Large intestine (tissue), 3 donors: ENCODE measurements around the gene MYH15. TPM values are rescaled to one million over a fixed set of nuclear protein-coding genes. Genes with fewer than 3 reads are reported as not detected.

ENCODE experiments used
- DNase-seq, 2 donors: peaks; one replicate each; pipeline versions ENCODE4 v3.0.0 to v3.0.0-alpha.2; 2013
- H3K27ac ChIP-seq: one replicate; pipeline ENCODE4 v1.5.1; 2013; ENCODE audit warnings: low read length
- H3K27me3 ChIP-seq: 2 replicates; pipeline ENCODE4 v1.6.1; 2013; ENCODE audit warnings: low read length; ENCODE audit not compliant: control insufficient read depth, insufficient read depth
- H3K36me3 ChIP-seq: 2 replicates; pipeline ENCODE4 v1.6.1; 2013; ENCODE audit warnings: low read length; ENCODE audit not compliant: control insufficient read depth, insufficient read depth
- H3K4me1 ChIP-seq: one replicate; pipeline ENCODE4 v1.6.1; 2013; ENCODE audit warnings: low read length; ENCODE audit not compliant: control insufficient read depth, insufficient read depth
- H3K4me3 ChIP-seq: one replicate; pipeline ENCODE4 v1.5.1; 2013; ENCODE audit warnings: low read length
- H3K9me3 ChIP-seq: one replicate; pipeline ENCODE4 v1.6.1; 2013; ENCODE audit warnings: mild to moderate bottlenecking, low read depth, low read length, moderate library complexity; ENCODE audit not compliant: control insufficient read depth
- WGBS: methylation state at CpG from one replicate; pipeline ENCODE4 v1.1.5; 2013; ENCODE audit warnings: low lambda C conversion rate; ENCODE audit not compliant: insufficient coverage; 5-methylcytosine and 5-hydroxymethylcytosine counted together
- polyA plus RNA-seq: library from polyadenylated mRNA; unstranded; fragments of 120-200 nt; gene quantifications from one replicate; pipeline ENCODE4 v1.2.1, GENCODE V29; 2013

MYH15 gene
- polyA plus RNA-seq, 1 donor = 1.0 TPM

DNA sequence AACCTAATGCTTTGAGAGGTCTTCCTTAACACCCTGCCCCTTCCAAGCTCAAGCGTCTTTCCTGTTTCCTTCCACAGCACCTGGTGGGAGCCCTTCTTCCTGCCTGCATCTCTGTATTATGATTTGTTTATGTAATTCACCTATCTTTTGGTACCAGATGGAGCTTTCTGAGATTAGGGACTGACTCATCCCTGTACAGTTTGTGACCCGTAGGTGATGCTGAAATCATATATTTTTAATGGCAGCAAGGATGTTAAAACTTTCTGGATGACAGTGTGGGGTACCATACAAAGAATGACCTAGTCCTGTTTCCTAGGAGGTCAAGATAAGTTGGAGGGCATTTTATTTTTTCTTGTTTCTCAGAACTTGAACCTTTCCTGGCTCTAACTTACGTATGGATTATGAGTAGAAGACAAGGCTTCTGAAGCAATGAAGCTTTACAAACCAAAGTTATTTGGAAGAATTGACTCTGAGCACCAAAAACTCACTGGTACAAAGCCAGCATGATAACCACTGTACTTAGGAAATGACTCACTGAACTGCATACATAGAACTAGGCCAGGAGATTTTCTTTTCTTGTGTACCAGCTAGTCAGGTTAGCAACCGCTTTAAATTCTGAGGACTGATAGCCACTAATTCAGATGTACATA, 167.4 kb downstream of the MYH15 start:
- H3K27me3 ChIP-seq = no peaks in the 10 kb centered on the region
- no peaks in the 10 kb centered on the region for H3K9me3 ChIP-seq
- no peak for DNase-seq
- H3K4me1 ChIP-seq = no peaks in the 10 kb centered on the region
- H3K27ac ChIP-seq = no peak overlapping the region
- 100% methylated on average over 1 of the region's 4 CpGs for WGBS
- H3K4me3 ChIP-seq = no peak overlapping the region
- no peaks in the 10 kb centered on the region for H3K36me3 ChIP-seq

DNA sequence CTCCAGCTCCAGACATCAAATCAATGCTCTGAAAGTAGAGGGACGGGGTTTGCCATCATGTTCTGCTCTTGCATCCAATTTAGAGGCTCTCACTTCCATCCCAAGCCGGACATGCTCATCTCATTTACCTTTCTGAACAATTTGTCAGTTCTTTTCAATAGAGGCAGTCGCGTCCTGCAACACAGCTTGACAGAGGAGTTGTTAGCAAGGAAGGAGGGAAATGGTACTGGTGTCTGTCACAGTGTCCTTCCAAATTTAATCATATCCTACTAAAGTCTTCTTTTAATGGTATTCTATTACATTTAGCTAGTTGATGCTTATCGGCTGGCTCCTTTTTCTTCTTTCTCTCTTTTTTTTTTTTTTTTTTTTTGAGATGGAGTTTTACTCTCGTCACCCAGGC, 168.5 kb downstream of the MYH15 start:
- WGBS = 100% methylated on average over 1 of the region's 6 CpGs

DNA sequence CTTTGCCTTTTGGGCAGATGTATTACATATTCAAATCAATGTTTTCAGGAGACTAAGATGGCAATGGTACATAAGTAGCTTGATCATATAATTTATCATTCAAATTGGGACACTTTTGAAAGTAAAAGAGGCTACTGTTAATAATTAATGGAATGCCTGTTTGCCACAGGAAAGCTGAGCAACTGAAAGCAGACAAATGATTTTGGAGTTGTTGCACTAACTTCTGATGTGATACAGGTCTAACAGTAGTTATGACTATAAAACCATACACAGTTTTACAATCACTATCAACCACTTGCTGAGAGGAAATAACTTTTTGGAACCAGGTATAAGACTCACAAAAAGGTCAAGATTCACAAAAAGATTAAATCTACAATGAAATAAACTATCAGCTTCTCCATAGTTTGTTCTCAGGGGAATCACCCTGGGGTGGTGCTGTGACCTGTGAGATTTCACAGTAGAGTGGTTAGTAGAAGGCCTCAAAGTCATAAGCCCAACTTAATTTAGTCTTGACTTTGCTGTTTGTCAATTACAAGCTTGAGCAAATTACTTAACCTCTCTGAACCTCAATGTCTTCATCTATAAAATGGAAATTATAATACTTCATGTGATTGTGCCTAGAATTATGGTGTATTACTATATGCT, 171.4 kb downstream of the MYH15 start:
- no peaks in the 10 kb centered on the region for H3K27me3 ChIP-seq
- H3K4me1 ChIP-seq = no peaks in the 10 kb centered on the region

More for the DNA sequence above, 168.5 kb downstream of the MYH15 start:
- no peak for DNase-seq
- Histone ChIP-seq H3K4me1 (no peaks in the 10 kb centered on the region), H3K36me3 (no peaks in the 10 kb centered on the region), H3K27ac (no peak overlapping the region), H3K27me3 (no peaks in the 10 kb centered on the region), H3K9me3 (no peaks in the 10 kb centered on the region), H3K4me3 (no peak overlapping the region)

DNA sequence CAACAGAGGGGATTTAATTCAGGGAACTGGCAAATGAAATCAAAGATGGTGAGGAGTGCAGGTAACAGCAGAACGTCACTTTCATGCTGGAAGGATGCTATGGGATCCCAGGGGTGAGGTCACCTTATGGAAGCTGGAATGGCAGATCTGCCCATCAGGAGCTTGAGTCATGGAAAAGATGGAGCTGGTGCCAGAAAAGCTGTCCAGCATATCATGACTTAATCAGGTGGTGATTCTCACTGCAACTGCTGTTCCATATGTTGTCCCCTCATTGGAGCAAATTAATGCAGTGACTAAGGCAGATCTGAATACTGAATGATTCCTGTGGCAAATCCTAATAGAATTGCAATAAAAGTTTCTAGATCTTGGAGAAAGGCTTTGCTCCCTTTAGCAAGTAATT, 175.7 kb downstream of the MYH15 start:
- Histone ChIP-seq H3K27ac (no peak overlapping the region), H3K4me1 (no peaks in the 10 kb centered on the region), H3K27me3 (no peaks in the 10 kb centered on the region), H3K9me3 (no peaks in the 10 kb centered on the region), H3K36me3 (no peaks in the 10 kb centered on the region), H3K4me3 (no peak overlapping the region)
- DNase-seq = no peak
- WGBS = no CpG with 5 or more reads among the region's 1 CpG

More for the DNA sequence above, 171.4 kb downstream of the MYH15 start:
- H3K9me3 ChIP-seq = no peaks in the 10 kb centered on the region
- DNase-seq = peak in 1 of 2 donors; percentile 9
- no peaks in the 10 kb centered on the region for H3K36me3 ChIP-seq
- no peak overlapping the region for H3K27ac ChIP-seq
- no peak overlapping the region for H3K4me3 ChIP-seq

DNA sequence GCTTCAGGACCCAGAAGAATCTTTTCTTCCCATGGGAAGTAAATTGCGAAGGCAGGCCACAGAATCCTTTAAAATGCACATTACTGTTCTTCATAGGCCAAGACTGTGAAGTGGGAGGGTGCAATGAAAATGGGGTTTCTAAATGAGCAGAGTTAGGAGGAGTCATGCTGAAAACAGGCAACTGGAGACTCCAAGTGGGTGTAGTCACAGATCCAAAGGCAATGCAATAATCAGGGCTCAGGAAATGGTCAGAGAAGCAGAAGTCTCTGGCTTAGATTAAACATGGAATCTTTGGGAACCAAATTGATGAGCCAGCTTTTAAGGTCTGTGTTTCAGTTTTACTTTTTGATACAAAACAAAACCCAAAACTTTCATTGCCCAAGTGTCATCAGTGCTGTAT, 176.4 kb downstream of the MYH15 start:
- WGBS = no CpG with 5 or more reads among the region's 1 CpG
- DNase-seq = no peak
- Histone ChIP-seq H3K36me3 (peaks cover 4% of the 10 kb centered on the region), H3K4me1 (no peaks in the 10 kb centered on the region), H3K9me3 (no peaks in the 10 kb centered on the region), H3K27me3 (no peaks in the 10 kb centered on the region), H3K27ac (no peak overlapping the region), H3K4me3 (no peak overlapping the region)

DNA sequence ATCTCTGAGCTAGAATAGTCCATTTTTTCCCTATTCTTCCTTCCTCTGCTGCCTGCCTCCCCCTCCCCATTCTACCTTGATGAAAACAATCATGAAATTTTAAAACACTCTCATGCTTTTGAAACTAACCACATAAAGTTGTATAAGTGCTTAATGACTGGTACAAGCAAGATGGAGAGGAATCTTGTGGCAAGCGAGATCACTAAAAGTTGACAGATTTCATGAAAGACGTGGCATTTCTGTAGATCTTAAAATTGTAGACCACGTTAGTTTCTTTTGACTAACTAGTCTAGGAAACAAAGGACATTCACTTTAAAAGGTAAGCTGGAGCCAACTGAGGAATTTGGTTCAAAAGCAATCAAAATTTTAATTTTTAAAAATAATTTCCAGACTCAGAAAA, 178.6 kb downstream of the MYH15 start:
- DNase-seq = no peak
- no peaks in the 10 kb centered on the region for H3K27me3 ChIP-seq
- H3K9me3 ChIP-seq = no peaks in the 10 kb centered on the region
- H3K36me3 ChIP-seq = peaks cover 4% of the 10 kb centered on the region
- 100% methylated on average over 3 of the region's 3 CpGs for WGBS
- no peak overlapping the region for H3K27ac ChIP-seq
- no peak overlapping the region for H3K4me3 ChIP-seq
- H3K4me1 ChIP-seq = no peaks in the 10 kb centered on the region

Other genes with a start within 250 kb of the MYH15 start
- gene HHLA2, start 214.0 kb downstream of the MYH15 start, polyA plus RNA-seq = 121 TPM
- 9.3 TPM for gene CIP2A, start 78.8 kb upstream of the MYH15 start, polyA plus RNA-seq
- gene DZIP3, start 79.1 kb upstream of the MYH15 start, polyA plus RNA-seq = 13.9 TPM
- gene RETNLB, start 246.8 kb upstream of the MYH15 start, polyA plus RNA-seq = not detected